Measurements from ENCODE around the gene HOXD13.

- TF ChIP-seq CTCF (IDR thresholded peaks at IDR 0.05; ENCODE audit: poor library complexity, severe bottlenecking), result no peak
- no peak for TF ChIP-seq REST (IDR thresholded peaks at IDR 0.05; ENCODE audit: borderline replicate concordance)
- no peak for TF ChIP-seq POLR2AphosphoS5 (IDR thresholded peaks at IDR 0.05)
- TF ChIP-seq RAD21 (conservative IDR thresholded peaks at IDR 0.05), result no peak
- no peak for TF ChIP-seq EZH2 (IDR thresholded peaks at IDR 0.05; ENCODE audit: borderline replicate concordance, insufficient read depth, low read length, poor library complexity, severe bottlenecking)
- TF ChIP-seq EP300 (conservative IDR thresholded peaks at IDR 0.05; ENCODE audit: poor library complexity, severe bottlenecking), result no peak
- no peak for TF ChIP-seq SMC3 (conservative IDR thresholded peaks at IDR 0.05; ENCODE audit: poor library complexity)
Measured at GRCh38 chr2:176072292-176072669, 20.2 kb upstream of the HOXD13 start.
